ENCODE results near the gene LBX1.
"Not testable (repeated sequence)": the region's sequence is repeated elsewhere in the genome, so short reads cannot be mapped to it uniquely, and the experiment has no call there.

Gene LBX1

GRCh38 chr10:101216207-101217043 is 12.8 kb downstream of the LBX1 start:
- no peak overlapping the region for H3K4me3 ChIP-seq (ENCODE audit: low read depth, low read length)
- no peaks in the 10 kb centered on the region for H3K9me3 ChIP-seq (ENCODE audit: control insufficient read depth, insufficient read depth, low read length)
- no peaks in the 10 kb centered on the region for H3K36me3 ChIP-seq (ENCODE audit: control insufficient read depth, insufficient read depth, low read length)
- peaks cover 17% of the 10 kb centered on the region; the same call in 1 of the 2 replicates for H3K4me1 ChIP-seq (ENCODE audit: control insufficient read depth, insufficient read depth, low read length)
- peaks cover 99% of the 10 kb centered on the region for H3K27me3 ChIP-seq (ENCODE audit: control insufficient read depth, insufficient read depth, low read length)
- H3K9ac ChIP-seq (ENCODE audit: low read depth, low read length), result no peak overlapping the region
- H3K27ac ChIP-seq (ENCODE audit: low read depth, low read length), result no peak overlapping the region

- H3K27me3 ChIP-seq (ENCODE audit: control insufficient read depth, insufficient read depth, low read length), result peaks cover 97% of the 10 kb centered on the region
- no peaks in the 10 kb centered on the region for H3K9me3 ChIP-seq (ENCODE audit: control insufficient read depth, insufficient read depth, low read length)
- no peaks in the 10 kb centered on the region for H3K36me3 ChIP-seq (ENCODE audit: control insufficient read depth, insufficient read depth, low read length)
- no peak overlapping the region for H3K9ac ChIP-seq (ENCODE audit: low read depth, low read length)
- peak overlapping the region; percentile 2; the same call in 1 of the 2 replicates for H3K4me3 ChIP-seq (ENCODE audit: low read depth, low read length)
- H3K27ac ChIP-seq (ENCODE audit: low read depth, low read length), result no peak overlapping the region
- H3K4me1 ChIP-seq (ENCODE audit: control insufficient read depth, insufficient read depth, low read length), result peaks cover 17% of the 10 kb centered on the region; the same call in 1 of the 2 replicates
These were observed 13.7 kb downstream of the LBX1 start for GRCh38 chr10:101215397-101216206.

DNA sequence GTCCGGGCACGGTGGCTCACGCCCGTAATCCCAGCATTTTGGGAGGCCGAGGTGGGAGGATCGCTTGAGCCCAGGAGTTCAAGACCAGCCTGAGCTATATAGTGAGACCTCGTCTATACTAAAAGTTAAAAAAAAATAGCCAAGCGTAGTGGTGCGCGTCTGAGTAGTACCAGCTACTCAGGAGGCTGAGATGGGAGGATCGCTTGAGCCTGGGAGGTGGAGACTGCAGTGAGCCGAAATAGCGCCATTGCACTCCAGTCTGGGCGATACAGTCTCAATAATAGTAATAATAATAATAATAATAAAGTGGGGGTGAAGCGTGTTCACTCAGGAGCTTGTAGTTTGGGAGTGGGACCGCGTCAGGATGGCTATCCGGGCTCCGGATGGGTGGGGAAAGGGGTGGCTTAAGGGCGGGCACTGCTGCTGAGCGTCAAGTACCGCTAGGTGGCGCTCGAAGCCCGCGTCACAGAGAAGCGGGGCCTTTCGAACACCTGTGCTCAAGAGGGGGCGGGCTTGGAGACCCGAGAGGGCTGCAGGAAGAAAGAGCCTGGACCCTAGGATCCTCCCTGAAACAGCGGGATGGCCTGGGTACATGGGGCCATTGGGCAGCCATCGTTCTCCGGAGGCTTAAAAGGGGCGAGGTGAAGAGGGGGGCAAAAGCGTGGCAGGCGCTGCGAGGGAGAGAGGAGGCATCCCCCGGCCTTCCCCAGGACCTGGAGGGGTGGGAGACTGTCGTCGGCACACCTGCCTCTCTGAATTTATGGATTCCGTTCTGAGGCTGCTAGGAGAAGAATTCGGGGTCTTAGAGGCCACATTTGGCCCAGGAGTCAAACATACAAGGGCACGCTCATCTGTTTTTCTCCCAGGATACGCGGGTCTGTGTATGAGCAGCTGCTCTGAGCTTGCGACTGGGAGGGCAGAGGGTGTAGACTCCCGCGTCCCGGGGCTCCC is 14.5 kb downstream of the LBX1 start:
- Histone ChIP-seq H3K36me3 (ENCODE audit: control insufficient read depth, insufficient read depth, low read length) (no peaks in the 10 kb centered on the region), H3K27ac (ENCODE audit: low read depth, low read length) (no peak overlapping the region), H3K27me3 (ENCODE audit: control insufficient read depth, insufficient read depth, low read length) (peaks cover 95% of the 10 kb centered on the region), H3K9me3 (ENCODE audit: control insufficient read depth, insufficient read depth, low read length) (no peaks in the 10 kb centered on the region), H3K4me3 (ENCODE audit: low read depth, low read length) (no peak overlapping the region; the same call in 1 of the 2 replicates), H3K9ac (ENCODE audit: low read depth, low read length) (no peak overlapping the region), H3K4me1 (ENCODE audit: control insufficient read depth, insufficient read depth, low read length) (peaks cover 17% of the 10 kb centered on the region; the same call in 1 of the 2 replicates)

GRCh38 chr10:101208543-101208942 is 20.7 kb downstream of the LBX1 start:
- no peaks in the 10 kb centered on the region for H3K36me3 ChIP-seq (ENCODE audit: control insufficient read depth, insufficient read depth, low read length)
- no peak overlapping the region for H3K9ac ChIP-seq (ENCODE audit: low read depth, low read length)
- no peaks in the 10 kb centered on the region for H3K4me1 ChIP-seq (ENCODE audit: control insufficient read depth, insufficient read depth, low read length)
- no peaks in the 10 kb centered on the region for H3K9me3 ChIP-seq (ENCODE audit: control insufficient read depth, insufficient read depth, low read length)
- H3K4me3 ChIP-seq (ENCODE audit: low read depth, low read length), result no peak overlapping the region
- peaks cover 34% of the 10 kb centered on the region for H3K27me3 ChIP-seq (ENCODE audit: control insufficient read depth, insufficient read depth, low read length)
- no peak overlapping the region for H3K27ac ChIP-seq (ENCODE audit: low read depth, low read length)

DNA sequence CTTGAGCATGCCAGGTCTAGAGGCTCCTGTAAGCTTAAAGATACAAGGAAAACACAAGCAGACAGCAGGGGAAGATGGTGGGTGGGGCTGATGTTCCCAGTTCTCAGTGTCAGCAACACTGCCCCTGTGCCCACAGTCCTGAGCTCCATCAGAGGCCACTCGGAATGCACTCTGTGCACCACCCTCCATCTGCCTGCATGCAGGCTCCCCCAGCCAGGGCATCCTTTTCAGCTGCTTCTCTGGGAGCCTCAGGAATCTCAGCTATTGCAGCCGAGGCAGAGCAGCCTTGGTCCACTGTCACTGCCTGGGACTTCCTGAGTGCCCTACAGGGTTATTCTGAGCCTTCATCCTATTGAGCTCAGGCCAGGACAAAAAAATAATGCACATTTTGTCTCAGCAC is 22.2 kb downstream of the LBX1 start:
- no peaks in the 10 kb centered on the region for H3K36me3 ChIP-seq (ENCODE audit: control insufficient read depth, insufficient read depth, low read length)
- no peak overlapping the region for H3K9ac ChIP-seq (ENCODE audit: low read depth, low read length)
- H3K27ac ChIP-seq (ENCODE audit: low read depth, low read length), result no peak overlapping the region
- H3K4me3 ChIP-seq (ENCODE audit: low read depth, low read length), result no peak overlapping the region
- H3K27me3 ChIP-seq (ENCODE audit: control insufficient read depth, insufficient read depth, low read length), result peaks cover 20% of the 10 kb centered on the region
- H3K9me3 ChIP-seq (ENCODE audit: control insufficient read depth, insufficient read depth, low read length), result no peaks in the 10 kb centered on the region
- H3K4me1 ChIP-seq (ENCODE audit: control insufficient read depth, insufficient read depth, low read length), result no peaks in the 10 kb centered on the region

GRCh38 chr10:101202667-101203066 is 26.6 kb downstream of the LBX1 start:
- H3K36me3 ChIP-seq (ENCODE audit: control insufficient read depth, insufficient read depth, low read length); H3K4me3 ChIP-seq (ENCODE audit: low read depth, low read length); H3K4me1 ChIP-seq (ENCODE audit: control insufficient read depth, insufficient read depth, low read length); H3K9me3 ChIP-seq (ENCODE audit: control insufficient read depth, insufficient read depth, low read length); H3K27ac ChIP-seq (ENCODE audit: low read depth, low read length); H3K27me3 ChIP-seq (ENCODE audit: control insufficient read depth, insufficient read depth, low read length); H3K9ac ChIP-seq (ENCODE audit: low read depth, low read length): not testable (repeated sequence)

DNA sequence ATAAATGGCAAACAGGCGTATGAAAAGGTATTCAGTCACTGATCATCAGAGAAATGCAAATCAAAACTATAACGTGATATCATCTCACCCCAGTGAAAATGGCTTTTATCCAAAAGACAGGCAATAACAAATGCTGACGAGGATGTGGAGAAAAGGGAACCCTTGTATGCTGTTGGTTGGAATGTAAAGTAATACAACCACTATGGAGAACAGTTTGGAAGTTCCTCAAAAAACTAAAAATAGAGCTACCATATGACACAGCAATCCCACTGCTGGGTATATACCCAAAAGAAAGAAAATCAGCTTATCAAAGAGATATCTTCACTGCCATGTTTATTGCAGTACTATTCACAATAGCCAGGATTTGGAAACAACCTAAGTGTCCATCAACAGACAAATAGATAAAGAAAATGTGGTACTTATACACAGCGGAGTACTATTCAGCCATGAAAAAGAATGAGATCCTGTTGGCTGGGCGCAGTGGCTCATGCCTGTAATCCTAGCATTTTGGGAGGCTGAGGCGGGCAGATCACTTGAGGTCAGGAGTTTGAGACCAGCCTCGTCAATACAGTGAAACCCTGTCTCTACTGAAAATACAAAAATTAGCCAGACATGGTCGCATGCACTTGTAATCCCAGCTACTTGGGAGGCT is 30.8 kb downstream of the LBX1 start:
- H3K27ac ChIP-seq (ENCODE audit: low read depth, low read length); H3K9ac ChIP-seq (ENCODE audit: low read depth, low read length); H3K4me3 ChIP-seq (ENCODE audit: low read depth, low read length); H3K27me3 ChIP-seq (ENCODE audit: control insufficient read depth, insufficient read depth, low read length); H3K4me1 ChIP-seq (ENCODE audit: control insufficient read depth, insufficient read depth, low read length); H3K9me3 ChIP-seq (ENCODE audit: control insufficient read depth, insufficient read depth, low read length); H3K36me3 ChIP-seq (ENCODE audit: control insufficient read depth, insufficient read depth, low read length): not testable (repeated sequence)

DNA sequence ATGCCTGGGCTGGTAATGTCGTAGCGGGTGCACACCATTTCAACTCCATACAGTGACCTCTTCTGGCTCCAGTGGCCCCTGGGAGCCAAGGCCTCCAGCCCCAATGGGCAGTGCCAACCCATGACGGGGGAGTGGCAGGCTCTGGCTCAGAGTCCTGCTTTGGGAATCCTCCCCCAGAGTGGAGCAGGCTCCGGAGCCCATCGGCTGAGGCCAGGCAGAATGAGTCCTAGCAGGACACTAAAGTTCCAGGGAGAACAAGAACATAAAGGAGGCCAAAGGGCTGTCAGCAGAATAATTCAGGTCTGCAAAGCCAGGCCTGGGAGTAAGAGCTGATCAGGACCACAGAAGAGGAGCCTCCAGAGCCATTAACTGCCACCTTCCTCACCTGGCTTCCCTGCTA is 33.3 kb downstream of the LBX1 start:
- no peaks in the 10 kb centered on the region; the same call in 1 of the 2 replicates for H3K4me1 ChIP-seq (ENCODE audit: control insufficient read depth, insufficient read depth, low read length)

GRCh38 chr10:101189461-101190401 is 39.5 kb downstream of the LBX1 start:
- no peaks in the 10 kb centered on the region for H3K36me3 ChIP-seq (ENCODE audit: control insufficient read depth, insufficient read depth, low read length)
- H3K9ac ChIP-seq (ENCODE audit: low read depth, low read length), result no peak overlapping the region
- no peaks in the 10 kb centered on the region for H3K27me3 ChIP-seq (ENCODE audit: control insufficient read depth, insufficient read depth, low read length)
- H3K4me3 ChIP-seq (ENCODE audit: low read depth, low read length), result no peak overlapping the region
- no peaks in the 10 kb centered on the region for H3K9me3 ChIP-seq (ENCODE audit: control insufficient read depth, insufficient read depth, low read length)
- H3K4me1 ChIP-seq (ENCODE audit: control insufficient read depth, insufficient read depth, low read length), result peaks cover 11% of the 10 kb centered on the region
- H3K27ac ChIP-seq (ENCODE audit: low read depth, low read length), result peak overlapping the region; percentile 29

More for the DNA sequence above, 33.3 kb downstream of the LBX1 start:
- Histone ChIP-seq H3K27ac (ENCODE audit: low read depth, low read length) (no peak overlapping the region), H3K36me3 (ENCODE audit: control insufficient read depth, insufficient read depth, low read length) (no peaks in the 10 kb centered on the region), H3K9me3 (ENCODE audit: control insufficient read depth, insufficient read depth, low read length) (no peaks in the 10 kb centered on the region), H3K27me3 (ENCODE audit: control insufficient read depth, insufficient read depth, low read length) (no peaks in the 10 kb centered on the region), H3K4me3 (ENCODE audit: low read depth, low read length) (no peak overlapping the region), H3K9ac (ENCODE audit: low read depth, low read length) (no peak overlapping the region)

Measured in HUES48 (cell line).